ENCODE measurements around the gene RTN4. TPM values are rescaled to one million over a fixed set of nuclear protein-coding genes. Genes with fewer than 3 reads are reported as not detected.

Gene RTN4, protein sequence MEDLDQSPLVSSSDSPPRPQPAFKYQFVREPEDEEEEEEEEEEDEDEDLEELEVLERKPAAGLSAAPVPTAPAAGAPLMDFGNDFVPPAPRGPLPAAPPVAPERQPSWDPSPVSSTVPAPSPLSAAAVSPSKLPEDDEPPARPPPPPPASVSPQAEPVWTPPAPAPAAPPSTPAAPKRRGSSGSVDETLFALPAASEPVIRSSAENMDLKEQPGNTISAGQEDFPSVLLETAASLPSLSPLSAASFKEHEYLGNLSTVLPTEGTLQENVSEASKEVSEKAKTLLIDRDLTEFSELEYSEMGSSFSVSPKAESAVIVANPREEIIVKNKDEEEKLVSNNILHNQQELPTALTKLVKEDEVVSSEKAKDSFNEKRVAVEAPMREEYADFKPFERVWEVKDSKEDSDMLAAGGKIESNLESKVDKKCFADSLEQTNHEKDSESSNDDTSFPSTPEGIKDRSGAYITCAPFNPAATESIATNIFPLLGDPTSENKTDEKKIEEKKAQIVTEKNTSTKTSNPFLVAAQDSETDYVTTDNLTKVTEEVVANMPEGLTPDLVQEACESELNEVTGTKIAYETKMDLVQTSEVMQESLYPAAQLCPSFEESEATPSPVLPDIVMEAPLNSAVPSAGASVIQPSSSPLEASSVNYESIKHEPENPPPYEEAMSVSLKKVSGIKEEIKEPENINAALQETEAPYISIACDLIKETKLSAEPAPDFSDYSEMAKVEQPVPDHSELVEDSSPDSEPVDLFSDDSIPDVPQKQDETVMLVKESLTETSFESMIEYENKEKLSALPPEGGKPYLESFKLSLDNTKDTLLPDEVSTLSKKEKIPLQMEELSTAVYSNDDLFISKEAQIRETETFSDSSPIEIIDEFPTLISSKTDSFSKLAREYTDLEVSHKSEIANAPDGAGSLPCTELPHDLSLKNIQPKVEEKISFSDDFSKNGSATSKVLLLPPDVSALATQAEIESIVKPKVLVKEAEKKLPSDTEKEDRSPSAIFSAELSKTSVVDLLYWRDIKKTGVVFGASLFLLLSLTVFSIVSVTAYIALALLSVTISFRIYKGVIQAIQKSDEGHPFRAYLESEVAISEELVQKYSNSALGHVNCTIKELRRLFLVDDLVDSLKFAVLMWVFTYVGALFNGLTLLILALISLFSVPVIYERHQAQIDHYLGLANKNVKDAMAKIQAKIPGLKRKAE
- polyA plus RNA-seq (2011; rRNA removed) (219 and 400 TPM in 2 replicates), polyA minus RNA-seq (2011; rRNA and poly(A)+ RNA removed) (204 and 376 TPM in 2 replicates)

DNA sequence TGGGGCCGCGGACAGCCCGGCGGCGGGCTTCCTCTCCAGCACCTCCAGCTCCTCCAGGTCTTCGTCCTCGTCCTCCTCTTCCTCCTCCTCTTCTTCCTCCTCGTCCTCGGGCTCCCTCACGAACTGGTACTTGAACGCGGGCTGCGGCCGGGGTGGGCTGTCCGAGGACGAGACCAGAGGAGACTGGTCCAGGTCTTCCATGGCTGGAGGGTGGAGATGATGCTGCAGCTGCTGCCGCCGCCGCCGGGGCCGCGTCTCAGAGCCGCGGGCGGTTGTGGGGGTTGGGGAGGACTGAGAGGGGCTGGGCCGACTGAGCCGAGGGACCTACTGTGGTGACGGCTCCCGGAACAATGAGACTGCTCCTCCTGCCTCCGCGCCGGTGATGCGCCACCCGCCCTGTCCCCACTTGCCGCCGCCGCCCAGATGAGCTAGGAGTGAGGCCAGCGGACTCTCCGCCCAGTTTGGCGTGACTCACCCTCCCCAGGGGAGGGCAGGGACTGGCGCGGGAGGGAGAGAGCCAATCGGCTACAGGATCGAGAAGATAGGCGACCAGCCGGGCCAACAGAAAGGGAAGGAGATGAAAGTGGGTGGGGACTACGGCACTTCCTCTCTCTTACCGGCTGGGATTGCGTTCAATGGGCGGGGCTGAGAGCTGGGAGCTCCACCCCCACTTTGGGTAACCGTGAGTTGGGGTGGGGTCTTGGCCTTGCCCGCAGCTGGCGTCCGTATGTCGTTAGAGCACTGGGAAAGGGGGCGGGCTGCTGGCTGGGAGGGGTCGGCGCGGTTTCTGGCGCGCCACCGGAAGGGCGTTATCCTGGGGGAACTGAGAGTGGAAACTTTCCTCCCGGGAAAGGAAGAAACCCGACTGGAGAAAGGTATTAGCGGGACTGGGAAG is at the start of gene RTN4:
TSS of gene RTN4 (minus strand) at position 352 of the 895 bp plus-strand sequence. CDS start at position 201, 151 bp downstream.
- TF ChIP-seq, protein P1, sequence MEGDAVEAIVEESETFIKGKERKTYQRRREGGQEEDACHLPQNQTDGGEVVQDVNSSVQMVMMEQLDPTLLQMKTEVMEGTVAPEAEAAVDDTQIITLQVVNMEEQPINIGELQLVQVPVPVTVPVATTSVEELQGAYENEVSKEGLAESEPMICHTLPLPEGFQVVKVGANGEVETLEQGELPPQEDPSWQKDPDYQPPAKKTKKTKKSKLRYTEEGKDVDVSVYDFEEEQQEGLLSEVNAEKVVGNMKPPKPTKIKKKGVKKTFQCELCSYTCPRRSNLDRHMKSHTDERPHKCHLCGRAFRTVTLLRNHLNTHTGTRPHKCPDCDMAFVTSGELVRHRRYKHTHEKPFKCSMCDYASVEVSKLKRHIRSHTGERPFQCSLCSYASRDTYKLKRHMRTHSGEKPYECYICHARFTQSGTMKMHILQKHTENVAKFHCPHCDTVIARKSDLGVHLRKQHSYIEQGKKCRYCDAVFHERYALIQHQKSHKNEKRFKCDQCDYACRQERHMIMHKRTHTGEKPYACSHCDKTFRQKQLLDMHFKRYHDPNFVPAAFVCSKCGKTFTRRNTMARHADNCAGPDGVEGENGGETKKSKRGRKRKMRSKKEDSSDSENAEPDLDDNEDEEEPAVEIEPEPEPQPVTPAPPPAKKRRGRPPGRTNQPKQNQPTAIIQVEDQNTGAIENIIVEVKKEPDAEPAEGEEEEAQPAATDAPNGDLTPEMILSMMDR (IDR thresholded peaks at IDR 0.05; ENCODE audit: insufficient read depth, low read depth, low read length), result peak; percentile 21; the same call in 1 of the 2 replicates
- CTCF ChIA-PET, result interaction anchor here (0.6 to 4.6 kb wide), 23 partner anchors 10 to 335 kb away, joined by 3 to 153 read pairs (median 4); no protein-coding TSS in a partner anchor
- DNase-seq (ENCODE audit: low read depth), result peak; percentile 97
- peak within 1 kb of the TSS; percentile 78 for H3K4me3 ChIP-seq (ENCODE audit: low read depth, low read length)
- no peaks in the 10 kb centered on the region for H3K36me3 ChIP-seq (ENCODE audit: control insufficient read depth, insufficient read depth, low read length)
- POLR2A ChIA-PET, result interaction anchor here (0.6 to 2.1 kb wide), 10 partner anchors 10 to 253 kb away, joined by 3 to 11 read pairs (median 5); no protein-coding TSS in a partner anchor
- no peaks in the 10 kb centered on the region for H3K27me3 ChIP-seq (ENCODE audit: control insufficient read depth, insufficient read depth, low read length)

DNA sequence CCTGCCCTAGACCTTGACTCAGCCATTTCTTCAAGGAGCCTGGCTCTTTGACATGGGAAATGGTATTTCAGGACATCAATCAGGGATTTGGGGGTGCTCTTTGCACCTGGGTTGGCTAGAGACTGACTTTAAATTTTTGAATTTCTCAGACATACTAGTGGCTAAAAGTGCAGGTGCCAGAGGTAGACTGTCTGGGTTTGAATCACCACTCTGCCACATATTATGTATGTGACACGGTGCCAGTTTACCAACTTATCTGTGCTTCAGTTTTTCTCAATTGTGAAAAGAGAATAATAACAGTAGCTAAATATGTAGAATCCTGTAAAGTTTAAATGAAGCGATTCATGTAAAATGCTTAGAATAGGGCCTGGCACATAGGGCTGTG is 49.2 kb upstream of the RTN4 start:
- DNase-seq (ENCODE audit: low read depth), result no peak
- Histone ChIP-seq H3K36me3 (ENCODE audit: control insufficient read depth, insufficient read depth, low read length) (no peaks in the 10 kb centered on the region), H3K27me3 (ENCODE audit: control insufficient read depth, insufficient read depth, low read length) (no peaks in the 10 kb centered on the region), H3K4me3 (ENCODE audit: low read depth, low read length) (no peak overlapping the region)
- ChIA-PET POLR2A (no interaction called here), CTCF (interaction anchor here (1.5 kb wide), 1 partner anchor 57 kb away, joined by 4 read pairs; no protein-coding TSS in a partner anchor)
- TF ChIP-seq, protein P1 (IDR thresholded peaks at IDR 0.05; ENCODE audit: insufficient read depth, low read depth, low read length), result no peak

DNA sequence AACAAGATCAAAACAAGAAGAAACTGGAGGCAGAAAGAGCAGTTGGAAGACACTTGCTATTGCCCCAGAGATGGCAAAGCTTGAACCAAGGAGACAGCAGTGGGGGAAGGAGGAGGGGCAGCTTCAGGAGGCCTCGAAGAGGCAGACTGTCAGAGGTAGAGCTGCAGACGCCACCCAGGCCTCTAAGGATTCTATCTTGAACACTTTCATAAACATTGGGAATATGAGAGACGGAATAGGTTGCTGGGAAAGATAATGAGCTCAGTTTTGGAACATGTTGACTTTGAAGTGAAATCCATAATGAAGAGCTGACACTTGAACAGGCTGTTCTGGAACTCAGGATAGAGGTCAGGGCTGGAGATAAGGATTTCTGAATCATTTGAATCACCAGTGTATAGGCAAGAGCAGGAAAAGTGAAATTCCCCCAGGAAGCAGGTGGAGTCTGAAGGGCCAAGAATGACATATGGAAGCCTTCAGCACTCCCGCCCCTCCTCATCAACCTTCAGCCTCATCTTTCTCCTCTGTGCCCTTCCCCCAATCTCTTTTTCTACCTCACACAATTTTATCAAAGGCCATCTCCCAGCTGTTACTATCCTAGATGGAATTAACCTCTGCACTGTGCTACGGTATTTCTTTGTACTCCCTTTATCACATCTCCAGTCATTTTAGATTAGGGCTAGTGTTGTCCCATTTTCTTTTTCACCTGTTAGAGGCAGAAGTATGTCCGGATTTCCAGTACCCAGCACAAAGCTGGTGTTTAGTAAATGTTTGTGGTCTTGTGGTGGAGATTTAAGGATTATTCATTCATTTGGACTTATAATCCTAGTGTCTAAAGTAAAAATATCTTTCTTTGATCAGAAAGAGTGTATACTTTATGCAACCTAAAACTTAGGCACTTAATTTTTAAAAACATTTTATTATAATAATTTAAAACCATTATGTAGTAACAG is 47.5 kb upstream of the RTN4 start:
- Histone ChIP-seq H3K4me3 (ENCODE audit: low read depth, low read length) (no peak overlapping the region), H3K36me3 (ENCODE audit: control insufficient read depth, insufficient read depth, low read length) (no peaks in the 10 kb centered on the region), H3K27me3 (ENCODE audit: control insufficient read depth, insufficient read depth, low read length) (no peaks in the 10 kb centered on the region)
- DNase-seq (ENCODE audit: low read depth), result no peak
- POLR2A ChIA-PET, result interaction anchor here (0.6 kb wide), 1 partner anchor 8 kb away, joined by 3 read pairs; no protein-coding TSS in a partner anchor
- TF ChIP-seq, protein P1 (IDR thresholded peaks at IDR 0.05; ENCODE audit: insufficient read depth, low read depth, low read length), result no peak
- CTCF ChIA-PET, result interaction anchor here (0.9 to 1.5 kb wide), 2 partner anchors 13 to 198 kb away, joined by 3 to 5 read pairs; no protein-coding TSS in a partner anchor

DNA sequence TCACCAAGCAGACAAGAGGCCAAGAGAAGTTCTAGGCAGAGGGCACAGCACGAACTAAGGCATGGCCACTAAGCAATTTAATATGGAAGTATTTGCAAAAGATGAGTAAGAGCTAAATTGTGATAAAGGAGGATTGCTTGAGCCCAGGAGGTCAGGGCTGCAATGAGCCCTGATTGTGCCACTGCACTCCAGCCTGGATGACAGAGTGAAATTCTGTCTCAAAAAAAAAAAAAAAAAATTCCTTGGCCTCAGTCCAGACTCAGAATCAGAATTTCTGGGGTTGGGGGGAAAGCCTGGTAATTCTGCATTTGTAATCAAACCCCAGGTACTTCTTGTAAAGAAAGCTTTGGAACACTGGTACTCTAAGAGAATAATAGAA is 46.8 kb upstream of the RTN4 start:
- CTCF ChIA-PET, result interaction anchor here (1.5 kb wide), 1 partner anchor 197 kb away, joined by 3 read pairs; no protein-coding TSS in a partner anchor

More for the DNA sequence above, 46.8 kb upstream of the RTN4 start:
- POLR2A ChIA-PET, result interaction anchor here (0.5 kb wide), 1 partner anchor 47 kb away, joined by 6 read pairs; the partner anchor contains the start of gene RTN4
- Histone ChIP-seq H3K27me3 (ENCODE audit: control insufficient read depth, insufficient read depth, low read length) (no peaks in the 10 kb centered on the region), H3K4me3 (ENCODE audit: low read depth, low read length) (no peak overlapping the region), H3K36me3 (ENCODE audit: control insufficient read depth, insufficient read depth, low read length) (no peaks in the 10 kb centered on the region)
- TF ChIP-seq, protein P1 (IDR thresholded peaks at IDR 0.05; ENCODE audit: insufficient read depth, low read depth, low read length), result no peak
- no peak for DNase-seq (ENCODE audit: low read depth)
